NOMO-1 treated with dmso at 0.1 percent for 144 hours (cell line): ENCODE results near the gene ADAM8.
"Not testable (repeated sequence)": the region's sequence is repeated elsewhere in the genome, so short reads cannot be mapped to it uniquely, and the experiment has no call there.

ENCODE experiments used
- DNase-seq: peaks from one replicate; lab custom pipeline; 2025; ENCODE audit not compliant: unreplicated experiment; lab: John Stamatoyannopoulos, UW

The ADAM8 gene

GRCh38 chr10:133234796-133235195 is 41.9 kb downstream of the ADAM8 start:
- DNase-seq: not testable (repeated sequence)

- DNase-seq: no peak
Observed at GRCh38 chr10:133231946-133232574, 44.6 kb downstream of the ADAM8 start.

GRCh38 chr10:133231244-133231945 is 45.3 kb downstream of the ADAM8 start:
- no peak for DNase-seq

- DNase-seq: peak; percentile 67
Observed at GRCh38 chr10:133230387-133231195, 46.1 kb downstream of the ADAM8 start.

GRCh38 chr10:133230044-133230361 is 46.7 kb downstream of the ADAM8 start, which contains the start of gene UTF1:
Gene UTF1 (plus strand): TSS chr10:133230217. CDS start chr10:133230289, 72 bp downstream.
- DNase-seq: no peak

- no peak for DNase-seq
Observed at GRCh38 chr10:133229265-133230043, 47.2 kb downstream of the ADAM8 start.

GRCh38 chr10:133227256-133227655 is 49.4 kb downstream of the ADAM8 start:
- DNase-seq: no peak

- DNase-seq: no peak
Observed at GRCh38 chr10:133226251-133226808, 50.3 kb downstream of the ADAM8 start.

- no peak for DNase-seq
Observed at GRCh38 chr10:133225707-133226191, 50.9 kb downstream of the ADAM8 start.

- no peak for DNase-seq
Observed at GRCh38 chr10:133224756-133225372, 51.8 kb downstream of the ADAM8 start.

GRCh38 chr10:133224076-133224475 is 52.6 kb downstream of the ADAM8 start:
- DNase-seq: no peak

GRCh38 chr10:133221756-133222155 is 54.9 kb downstream of the ADAM8 start:
- not testable (repeated sequence) for DNase-seq

GRCh38 chr10:133221331-133221730 is 55.3 kb downstream of the ADAM8 start:
- no peak for DNase-seq

- DNase-seq: no peak
Observed at GRCh38 chr10:133219782-133220181, 56.9 kb downstream of the ADAM8 start.

- no peak for DNase-seq
Observed at GRCh38 chr10:133218891-133219290, 57.8 kb downstream of the ADAM8 start.

- DNase-seq: no peak
Observed at GRCh38 chr10:133217800-133218589, 58.7 kb downstream of the ADAM8 start.

GRCh38 chr10:133216776-133217175 is 59.9 kb downstream of the ADAM8 start:
- DNase-seq: no peak

- DNase-seq: no peak
Observed at GRCh38 chr10:133215586-133215985, 61.1 kb downstream of the ADAM8 start.
